Hepatic stellate cell (primary cell): Measurements from ENCODE around the gene TBKBP1.

Source experiments
- DNase-seq: peaks from one replicate; pipeline ENCODE4 v3.0.0; 2011; ENCODE audit warnings: low spot score

TBKBP1 gene

DNA sequence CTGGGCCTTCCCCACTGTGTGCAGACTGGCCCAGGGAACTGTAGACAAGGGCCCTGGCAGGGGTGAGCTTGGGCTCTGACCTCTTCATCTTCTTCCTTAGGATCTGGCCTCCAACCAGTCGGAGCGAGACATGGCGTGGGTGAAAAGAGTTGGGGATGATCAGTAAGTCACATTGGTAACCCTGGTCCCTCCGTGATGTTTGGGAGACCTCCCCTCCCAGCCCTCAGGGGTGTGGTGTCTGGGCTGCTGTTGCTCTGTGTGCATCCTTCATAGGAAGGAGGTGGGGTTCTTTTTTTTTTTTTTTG, 5.5 kb downstream of the TBKBP1 start:
- no peak for DNase-seq

DNA sequence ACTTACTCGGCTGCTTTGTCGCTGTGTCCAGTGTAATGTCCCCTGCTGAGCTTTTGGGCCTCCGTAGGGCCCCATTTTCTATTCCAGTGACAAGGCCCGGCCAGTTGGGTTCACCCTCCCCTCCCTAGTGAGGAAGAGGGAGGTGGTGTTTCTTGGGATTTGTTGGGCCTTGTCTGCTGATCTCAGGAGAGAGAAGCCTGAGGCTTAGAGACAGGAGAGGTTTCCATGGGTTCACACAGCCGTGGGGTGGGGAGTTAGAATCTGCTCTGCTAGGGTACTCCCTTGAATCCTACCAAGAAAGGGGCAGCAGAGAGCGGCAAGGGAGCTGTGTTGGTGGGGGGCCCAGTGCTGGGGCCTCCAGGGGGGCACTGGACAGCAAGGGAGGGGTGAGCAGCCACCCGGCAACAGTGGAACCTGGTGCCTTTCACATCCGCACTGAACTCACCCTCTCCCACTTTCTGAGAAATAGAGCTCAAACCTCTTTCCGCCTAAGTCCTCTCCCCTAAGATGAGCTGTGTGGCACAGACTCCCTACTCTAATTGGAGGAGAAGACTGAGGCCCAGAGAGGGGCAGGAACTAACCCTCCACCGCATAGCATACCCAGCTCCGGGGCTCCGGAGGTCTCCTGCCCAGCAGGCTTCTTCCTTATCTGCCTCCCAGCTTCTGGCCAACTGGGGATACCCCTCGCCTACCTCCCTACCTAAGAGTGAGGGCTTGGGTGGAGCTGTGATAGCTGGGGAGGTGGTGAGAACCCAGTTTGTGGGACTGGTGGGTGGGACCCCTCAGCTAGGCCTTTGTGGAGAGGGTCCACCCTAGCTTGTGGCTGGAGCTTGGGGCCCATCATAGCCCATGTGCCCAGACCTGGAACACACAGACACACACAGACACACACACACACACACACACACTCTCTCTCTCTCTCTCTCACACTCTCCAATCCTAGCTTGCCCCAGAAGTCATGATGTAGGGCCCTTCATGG, 6.8 kb downstream of the TBKBP1 start:
- no peak for DNase-seq

DNA sequence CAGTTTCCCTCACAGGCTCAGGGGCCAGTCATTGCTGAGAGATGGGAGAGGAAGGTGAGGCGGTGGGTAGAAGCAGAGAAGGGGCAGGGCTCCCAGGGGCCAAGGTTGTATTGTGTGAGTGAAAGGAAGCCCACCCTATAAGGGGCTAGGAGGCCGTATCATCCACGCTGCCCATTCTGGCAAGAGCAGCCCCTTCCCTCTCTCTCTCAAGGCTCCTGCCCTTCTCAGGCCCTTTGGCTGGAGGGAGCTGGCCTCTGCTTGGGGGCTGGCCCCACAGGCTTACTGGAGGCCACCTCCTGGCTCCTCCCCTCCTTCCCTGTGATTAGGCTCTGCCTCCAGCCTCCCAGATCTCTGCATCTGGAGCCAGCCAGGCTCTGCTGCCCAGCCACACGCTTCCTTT, 7.6 kb downstream of the TBKBP1 start:
- no peak for DNase-seq

DNA sequence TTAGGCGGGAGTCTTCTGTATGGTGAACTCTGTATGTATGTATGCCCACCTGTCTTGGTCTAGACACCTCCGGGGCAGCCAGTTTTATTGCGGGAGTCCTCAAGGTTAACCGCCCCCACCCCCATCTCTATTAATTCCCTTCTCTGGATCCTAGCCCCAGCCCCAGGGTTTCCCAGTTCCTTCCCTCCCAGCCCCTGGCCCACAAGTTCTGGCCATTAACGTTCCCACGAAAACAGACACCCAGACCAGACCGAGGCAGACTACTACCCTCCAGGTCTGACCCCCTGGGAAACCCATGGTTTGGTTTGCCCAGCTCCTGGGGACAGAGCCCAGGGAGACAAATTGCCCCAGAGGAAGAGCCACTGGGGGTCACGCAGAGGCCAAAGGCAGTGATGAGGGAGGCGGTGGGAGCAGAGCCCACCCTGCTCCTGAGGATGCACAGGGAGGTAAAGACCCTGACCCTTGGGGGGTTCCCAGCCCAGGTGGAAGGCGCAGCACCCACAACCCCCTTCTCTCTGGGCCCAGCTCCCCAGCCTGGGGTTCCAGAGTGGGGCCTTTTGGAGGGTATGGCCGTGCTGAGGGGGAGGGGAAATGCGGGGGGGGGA, 8.5 kb downstream of the TBKBP1 start:
- DNase-seq = no peak

DNA sequence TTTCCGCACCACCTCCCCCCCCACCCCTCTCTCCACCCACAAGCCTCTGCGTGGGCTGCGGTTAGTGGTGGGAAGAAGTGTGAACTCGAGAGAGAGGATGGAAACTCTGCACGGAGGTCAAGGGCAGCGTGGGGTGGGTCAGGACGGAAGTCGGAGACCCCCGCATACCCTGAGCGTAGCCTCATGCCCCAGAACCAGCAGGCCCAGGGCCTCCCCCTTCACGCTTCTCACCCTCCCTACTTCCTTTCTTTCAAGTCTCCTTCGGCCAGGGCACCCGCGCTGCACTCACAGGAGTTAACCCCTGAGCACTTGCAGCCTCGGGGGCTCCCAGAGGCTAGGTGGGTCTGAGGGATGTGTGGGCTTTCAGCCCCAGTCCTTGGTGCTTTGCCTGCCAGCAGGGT, 9.2 kb downstream of the TBKBP1 start:
- no peak for DNase-seq

DNA sequence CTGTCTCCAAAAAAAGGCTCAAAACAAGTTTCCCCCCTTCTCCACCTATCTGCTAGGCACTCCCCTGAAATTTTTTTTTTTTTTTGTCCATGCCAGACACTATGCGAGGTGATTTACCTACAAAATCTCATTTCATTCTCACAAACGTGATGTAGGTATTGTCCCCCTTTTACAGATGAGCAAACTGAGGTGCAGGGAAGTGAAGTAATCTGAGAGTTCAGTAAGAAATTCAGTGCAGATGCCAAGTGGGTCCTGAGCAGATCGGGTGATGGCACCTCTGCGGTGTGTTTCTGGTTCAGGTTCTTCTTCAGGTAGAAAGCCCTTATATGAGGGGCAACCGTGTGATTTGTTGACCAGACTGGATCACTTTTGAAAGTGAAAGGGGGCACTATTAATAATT, 9.7 kb downstream of the TBKBP1 start:
- DNase-seq = no peak

DNA sequence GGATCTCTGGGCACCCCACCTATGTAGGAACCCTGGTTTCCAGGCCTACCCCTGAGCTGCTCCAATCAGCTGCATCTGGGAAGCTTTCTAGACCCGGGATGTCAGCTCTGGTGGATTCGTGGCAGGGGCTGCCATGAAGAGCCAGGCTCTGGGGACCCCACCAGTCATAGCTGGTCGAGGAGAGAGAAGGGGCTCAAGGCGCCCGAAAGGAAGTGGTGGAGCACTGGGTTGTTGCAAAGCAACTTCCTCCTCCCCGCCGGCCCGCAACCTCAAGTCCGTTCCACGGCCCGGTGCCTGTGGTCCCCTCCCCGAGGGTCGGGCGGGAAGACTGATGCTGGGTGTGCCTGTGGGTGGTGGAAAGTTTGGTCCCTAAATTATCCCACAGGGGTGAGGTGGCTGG, 10.2 kb downstream of the TBKBP1 start:
- DNase-seq = no peak

DNA sequence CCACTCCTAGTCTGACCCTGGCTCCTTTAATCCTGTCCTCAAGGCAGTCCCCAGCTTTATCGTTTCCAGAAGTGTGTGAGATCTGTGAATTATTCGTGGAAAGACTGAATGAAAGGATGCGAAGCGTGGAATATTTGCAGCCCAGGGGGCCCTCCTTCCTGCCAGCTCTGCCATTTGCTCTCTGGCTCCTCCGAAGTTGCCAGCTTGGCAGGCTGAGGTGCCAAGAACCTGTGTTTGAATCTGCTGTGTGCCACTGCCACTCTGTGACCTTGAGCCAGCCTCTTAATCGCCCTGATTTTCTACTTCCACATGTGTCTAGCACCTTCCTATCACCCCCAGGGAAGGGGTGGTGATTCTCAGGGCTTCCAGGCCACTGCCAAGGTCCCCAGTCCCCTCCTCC, 10.8 kb downstream of the TBKBP1 start:
- DNase-seq = no peak

DNA sequence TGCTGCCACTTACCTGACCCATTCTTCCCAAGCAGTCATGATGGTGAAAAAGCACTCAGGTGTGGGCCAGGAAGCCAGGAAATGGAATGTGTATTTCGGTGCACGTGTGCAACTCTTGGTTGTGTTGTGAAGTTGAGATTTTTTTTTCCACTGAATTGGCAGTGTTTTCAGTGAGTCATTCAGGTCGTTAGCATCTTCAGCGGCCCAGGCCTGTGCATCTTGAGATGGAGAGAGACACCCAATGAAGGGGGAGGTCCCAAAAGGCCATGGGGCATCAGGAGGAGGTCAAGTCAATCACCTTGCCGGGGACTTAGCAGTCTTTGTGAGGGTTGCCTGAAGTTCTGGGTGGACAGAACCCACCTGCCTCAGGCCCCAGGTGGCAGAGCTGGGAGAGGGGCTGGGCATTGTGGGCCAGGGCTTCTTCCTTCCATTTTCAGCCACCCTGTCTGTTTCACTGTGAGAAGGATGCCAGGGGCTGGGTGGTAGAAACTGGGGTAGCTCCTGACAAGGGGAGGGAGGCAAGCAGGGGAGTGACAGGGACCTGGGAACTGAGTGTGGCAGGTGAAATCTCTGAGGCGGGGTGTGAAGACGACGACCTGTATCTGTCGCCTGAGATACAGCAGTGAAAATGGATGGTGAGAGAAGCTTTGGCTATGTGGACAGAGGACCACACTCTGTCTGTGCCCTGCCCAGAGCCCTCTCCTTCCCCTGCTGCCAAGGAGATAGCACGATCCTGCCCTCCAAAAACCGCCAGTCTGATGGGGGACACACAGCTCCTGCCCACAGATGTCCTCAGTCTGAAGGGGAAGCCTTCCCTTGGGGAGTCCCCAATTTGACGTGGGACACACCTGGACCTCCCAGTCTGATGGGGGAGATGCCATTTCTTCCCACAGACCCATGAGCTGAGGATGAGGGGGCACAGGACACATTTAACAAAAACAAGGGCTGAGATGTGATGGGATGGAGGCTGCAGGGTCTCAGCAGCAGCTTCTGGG, 11.9 kb downstream of the TBKBP1 start:
- no peak for DNase-seq

DNA sequence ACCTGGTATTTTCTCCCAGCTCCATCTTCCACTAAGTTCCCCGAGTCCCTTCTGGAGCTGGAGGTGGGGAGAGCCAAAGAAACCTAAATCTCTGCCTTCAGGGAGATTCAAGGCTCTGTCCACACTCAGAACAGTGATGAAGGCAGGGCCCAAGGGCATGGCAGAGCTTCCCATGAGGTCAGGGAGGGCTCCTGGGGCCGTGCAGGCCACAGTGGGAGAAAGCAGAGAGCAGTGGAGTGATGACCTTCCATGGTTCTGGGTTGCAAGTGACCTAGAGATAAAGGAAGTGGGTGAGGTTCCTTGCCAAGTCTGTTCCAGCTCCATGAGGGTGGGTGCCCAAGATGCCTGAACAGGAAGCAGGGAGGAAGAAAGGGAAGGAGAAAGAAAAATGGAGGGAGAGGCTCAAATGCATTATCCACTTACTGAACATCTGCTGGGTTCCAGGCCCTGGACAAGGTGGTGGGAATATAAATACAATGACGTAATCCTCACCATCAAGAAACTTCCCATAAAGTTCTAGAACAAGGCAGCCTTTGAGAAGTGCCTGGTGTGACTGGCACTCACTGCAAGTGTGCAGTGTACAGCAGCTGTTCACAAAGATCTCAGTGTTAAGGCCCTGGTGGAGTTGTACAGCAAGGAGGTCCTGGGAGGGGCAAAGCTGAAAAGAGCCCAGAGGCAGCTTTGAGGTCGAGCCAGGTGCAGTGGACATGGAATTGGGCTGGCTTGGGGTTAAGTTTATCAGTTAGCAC, 13.3 kb downstream of the TBKBP1 start:
- DNase-seq = no peak

DNA sequence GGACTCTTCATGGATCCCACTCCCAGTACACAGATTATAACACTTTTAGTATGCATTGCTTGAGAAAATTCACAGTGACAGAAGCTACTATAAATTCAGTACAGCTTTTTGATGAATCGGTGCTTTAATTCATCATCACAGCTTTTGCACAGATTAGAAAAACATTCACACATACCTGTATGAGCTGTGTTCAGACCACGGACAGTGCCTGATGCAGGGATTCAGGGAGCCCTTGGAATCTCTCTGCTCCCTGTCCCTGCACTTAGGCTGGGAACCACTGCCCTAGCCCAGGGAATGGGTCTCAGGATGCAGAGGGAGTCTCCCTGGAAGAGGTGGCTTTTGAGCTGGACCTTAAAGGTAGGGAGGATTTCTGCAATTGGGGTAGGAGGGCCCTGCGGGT, 13.9 kb downstream of the TBKBP1 start:
- DNase-seq = no peak

DNA sequence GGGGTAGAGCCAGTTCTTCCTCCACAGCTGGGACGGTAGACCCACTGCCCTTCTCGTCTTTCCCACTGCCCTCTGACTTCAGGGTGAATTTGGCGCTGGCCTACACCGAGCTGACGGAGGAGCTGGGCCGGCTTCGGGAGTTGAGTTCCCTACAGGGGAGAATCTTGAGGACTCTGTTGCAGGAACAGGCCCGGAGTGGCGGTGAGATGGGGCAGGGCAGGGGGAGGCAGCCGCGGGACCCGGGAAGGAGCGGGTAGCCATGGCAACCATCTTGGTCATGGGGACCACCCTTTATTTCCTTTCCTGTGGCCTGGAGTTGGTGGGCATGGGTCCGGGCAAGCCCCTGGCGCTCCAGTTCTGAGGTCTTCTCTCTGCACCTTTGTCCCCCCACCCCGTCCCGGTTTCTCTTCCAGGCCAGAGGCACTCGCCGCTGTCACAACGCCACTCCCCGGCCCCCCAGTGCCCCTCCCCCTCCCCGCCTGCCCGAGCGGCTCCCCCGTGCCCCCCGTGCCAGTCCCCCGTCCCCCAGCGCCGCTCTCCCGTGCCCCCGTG, 14.4 kb downstream of the TBKBP1 start:
- DNase-seq = no peak

DNA sequence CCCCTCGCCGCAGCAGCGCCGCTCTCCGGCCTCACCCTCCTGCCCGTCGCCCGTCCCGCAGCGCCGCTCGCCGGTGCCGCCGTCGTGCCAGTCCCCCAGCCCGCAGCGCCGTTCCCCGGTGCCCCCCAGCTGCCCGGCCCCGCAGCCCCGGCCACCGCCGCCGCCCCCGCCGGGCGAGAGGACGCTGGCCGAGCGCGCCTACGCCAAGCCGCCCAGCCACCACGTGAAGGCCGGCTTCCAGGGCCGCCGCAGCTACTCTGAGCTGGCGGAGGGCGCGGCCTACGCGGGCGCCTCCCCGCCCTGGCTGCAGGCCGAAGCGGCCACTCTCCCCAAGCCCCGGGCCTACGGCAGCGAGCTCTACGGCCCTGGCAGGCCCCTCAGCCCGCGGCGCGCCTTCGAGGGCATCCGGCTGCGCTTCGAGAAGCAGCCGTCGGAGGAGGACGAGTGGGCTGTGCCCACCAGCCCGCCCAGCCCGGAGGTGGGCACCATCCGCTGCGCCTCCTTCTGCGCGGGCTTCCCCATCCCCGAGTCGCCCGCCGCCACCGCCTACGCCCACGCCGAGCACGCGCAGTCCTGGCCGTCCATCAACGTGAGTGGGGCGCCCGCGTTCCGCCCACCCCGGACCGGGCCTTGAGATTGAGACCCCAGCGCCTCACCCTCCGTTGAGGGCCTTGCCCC, 15.0 kb downstream of the TBKBP1 start:
- DNase-seq = peak; percentile 81

DNA sequence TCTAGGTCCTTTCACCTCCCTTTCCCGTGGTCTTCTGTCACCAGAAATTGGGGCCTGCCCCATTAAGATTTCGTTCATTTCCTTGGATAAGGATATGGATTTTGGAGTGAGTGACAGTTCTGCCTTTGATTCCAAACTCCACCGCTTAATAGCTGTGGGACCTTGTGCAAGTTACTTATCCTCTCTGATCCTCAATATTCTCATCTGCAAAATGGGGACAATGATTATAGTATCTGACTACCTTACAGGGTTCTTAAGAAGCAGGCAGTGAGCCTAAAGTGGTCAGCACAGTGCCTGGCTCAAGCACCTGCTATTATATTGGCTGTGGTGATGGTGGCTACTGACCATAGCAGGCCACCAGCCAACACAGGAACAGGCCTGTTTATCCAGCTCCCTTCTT, 15.6 kb downstream of the TBKBP1 start:
- no peak for DNase-seq

DNA sequence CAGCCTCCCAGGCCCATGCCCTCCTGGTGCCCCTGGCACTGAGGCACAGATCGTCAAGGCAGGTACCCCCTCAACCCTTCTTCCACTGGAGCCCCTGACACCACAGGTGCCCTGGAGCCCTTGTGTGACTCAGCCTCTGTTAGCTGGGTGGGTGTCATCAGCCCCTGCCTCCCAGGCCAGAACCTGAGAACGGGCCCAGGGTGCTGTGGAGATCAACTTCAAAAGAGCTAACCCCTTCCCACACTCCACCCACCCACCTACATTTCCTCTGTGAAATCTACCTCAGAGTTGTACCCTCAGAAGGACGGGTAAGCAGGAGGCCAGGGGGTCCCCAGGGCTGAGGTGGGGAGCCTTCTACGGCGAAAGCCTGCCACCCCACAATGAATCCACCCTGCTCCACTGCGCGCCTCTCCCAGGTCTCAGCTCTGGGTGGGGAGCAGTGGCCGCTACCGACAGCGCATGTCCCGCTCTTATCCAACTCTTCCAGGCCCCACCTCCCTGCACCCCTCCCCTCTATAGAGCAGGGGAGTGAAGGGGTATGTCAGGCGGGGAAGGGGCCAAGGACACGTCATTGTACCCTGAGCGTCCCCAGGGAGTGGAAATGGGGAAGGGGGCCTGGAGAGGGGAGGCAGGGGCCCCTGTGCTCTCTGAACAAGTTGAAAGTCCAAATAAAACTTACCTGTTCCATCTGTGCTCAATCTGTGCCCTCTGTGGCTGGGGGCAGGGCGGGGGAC, 17.6 kb downstream of the TBKBP1 start:
- DNase-seq = no peak

DNA sequence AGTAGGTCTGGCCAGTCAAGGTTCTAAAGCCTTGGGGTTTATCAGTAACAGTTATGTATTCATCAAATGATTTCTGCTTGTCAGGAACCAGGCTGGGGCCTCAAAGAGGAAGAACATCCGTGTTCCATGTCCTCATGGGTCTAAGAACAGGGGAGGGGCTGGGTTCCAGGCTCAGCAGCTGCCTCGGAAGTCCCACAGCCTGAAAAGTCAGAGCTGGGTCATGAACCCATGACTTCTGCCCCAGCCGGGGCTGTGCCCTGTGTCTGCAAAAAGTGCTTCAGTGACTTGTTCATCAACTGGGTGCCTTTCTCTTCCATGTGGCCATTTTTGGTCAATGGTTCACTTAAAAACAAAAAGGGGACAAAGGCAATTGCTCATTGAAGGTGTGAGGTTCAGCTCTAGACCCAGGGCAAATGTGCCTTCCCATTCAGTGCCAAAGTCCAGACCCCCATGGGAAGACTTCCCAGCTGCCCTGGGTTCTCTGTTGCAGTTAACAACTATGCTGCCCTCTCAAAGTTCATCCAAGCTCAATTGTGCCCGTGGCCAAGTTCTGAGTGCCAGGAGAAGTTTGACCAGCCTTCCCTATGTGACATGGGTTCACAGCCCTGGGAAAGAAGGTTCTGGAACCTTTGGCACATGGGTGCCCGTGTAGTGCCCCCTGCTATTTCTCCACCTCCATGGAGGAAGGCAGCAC, 18.5 kb downstream of the TBKBP1 start:
- DNase-seq = no peak

DNA sequence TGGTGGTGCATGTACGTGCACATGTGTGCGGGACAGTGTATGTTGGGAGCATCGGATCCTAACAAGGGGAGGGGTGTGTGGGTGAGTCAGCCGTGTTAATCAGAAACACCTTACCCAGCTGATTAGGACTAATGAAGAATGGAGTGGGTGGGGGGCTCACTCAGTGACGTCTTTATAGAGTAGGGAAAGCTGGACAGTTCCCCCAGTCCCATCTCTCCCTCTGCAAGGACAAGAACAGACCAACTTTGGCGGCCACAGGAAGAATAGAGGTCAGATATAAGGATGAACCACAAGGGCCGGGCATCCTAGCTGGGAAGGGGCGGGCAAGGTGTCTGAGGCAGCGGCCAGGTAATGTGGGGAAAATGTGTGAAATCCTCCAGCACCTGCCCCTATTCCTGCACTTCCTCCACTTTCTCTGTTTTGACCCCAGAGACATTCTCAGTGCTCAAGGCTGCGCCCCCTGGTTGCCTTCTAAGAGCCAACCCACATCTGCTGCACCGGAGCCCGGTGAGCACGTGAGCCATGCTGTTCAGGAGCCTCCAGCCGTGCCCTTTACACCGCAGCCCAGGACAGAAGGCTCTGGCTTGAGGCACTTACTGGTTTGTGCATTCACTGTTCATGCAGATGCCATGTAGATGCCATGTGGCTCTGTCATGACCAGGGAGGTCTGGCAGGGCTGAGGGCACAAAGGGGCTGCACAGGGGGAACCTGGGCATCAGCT, 20.2 kb downstream of the TBKBP1 start:
- DNase-seq = no peak

DNA sequence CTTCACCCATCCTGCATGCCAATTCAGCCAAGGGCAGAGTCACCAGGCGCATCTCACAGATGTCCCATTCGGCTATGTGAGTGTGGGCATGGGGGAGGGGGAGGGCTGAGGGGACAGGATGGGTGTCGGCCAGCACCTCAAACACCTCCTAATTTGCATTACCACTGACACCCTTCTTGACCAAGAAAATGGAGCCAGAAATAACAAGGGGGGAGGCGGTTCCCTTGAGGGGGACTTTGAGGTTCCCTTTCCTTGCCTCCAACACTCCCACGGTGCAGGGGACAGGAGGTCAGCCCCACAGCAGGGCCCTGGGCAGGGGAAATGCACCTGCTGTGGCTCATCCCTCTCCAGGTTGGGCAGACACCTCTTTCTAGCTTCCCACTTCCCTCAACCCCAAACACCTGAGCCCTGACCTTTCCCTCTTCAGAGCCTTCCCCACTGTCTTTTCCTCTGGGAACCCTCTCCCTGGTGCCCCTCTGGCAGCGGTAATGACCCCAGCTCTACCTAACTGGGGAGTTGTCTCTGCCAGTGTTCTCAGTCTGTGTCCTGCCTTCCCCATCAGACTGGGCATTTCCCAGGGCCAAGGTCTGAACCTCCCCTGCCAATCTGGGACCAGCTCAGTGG, 20.9 kb downstream of the TBKBP1 start:
- DNase-seq = no peak
